Measurements from ENCODE around the gene KIFC1. TPM values are rescaled to one million over a fixed set of nuclear protein-coding genes. Genes with fewer than 3 reads are reported as not detected.

Gene KIFC1
- total and polyA plus RNA-seq, 9 of the 15 experiments (the other 6 are each of a cell fraction or from before 2014, with no cell fraction given): 1.3 to 95.2 (median 76.9) TPM

DNA sequence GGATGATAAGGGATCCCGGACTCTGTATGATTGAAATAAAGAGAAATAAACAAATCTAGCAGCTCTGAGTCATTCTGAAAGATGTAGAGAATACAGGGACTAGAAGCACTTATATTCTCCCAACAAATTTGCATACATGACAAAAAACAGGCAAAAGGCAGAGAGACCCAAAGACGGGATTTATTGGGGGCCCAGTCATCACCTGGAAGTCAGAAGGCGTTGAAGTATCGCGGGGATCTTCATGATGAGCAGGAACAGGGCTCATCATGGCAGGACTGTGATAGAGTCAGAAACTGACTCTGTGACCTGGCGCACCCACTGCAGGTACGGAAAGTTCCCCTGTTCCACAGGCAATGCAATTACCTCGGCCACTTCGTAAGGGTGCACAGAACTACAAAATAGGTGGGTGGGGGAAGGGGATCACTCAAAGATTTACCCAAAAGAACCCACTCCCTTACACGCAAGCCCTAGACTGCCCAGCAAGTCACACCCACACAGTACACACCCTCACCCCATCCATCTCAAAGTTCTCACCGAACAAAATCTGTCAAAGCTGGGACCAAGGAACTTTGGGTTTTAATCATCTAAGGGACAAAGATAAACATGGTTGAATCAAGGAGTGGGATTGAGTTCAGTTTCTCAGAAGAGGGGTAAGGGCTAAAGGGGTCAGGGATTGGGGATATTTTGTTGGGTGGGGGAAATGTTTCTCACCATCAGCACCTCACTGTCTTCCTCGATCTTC is 24.9 kb downstream of the KIFC1 start (continued):
- TF ChIP-seq, protein P1, sequence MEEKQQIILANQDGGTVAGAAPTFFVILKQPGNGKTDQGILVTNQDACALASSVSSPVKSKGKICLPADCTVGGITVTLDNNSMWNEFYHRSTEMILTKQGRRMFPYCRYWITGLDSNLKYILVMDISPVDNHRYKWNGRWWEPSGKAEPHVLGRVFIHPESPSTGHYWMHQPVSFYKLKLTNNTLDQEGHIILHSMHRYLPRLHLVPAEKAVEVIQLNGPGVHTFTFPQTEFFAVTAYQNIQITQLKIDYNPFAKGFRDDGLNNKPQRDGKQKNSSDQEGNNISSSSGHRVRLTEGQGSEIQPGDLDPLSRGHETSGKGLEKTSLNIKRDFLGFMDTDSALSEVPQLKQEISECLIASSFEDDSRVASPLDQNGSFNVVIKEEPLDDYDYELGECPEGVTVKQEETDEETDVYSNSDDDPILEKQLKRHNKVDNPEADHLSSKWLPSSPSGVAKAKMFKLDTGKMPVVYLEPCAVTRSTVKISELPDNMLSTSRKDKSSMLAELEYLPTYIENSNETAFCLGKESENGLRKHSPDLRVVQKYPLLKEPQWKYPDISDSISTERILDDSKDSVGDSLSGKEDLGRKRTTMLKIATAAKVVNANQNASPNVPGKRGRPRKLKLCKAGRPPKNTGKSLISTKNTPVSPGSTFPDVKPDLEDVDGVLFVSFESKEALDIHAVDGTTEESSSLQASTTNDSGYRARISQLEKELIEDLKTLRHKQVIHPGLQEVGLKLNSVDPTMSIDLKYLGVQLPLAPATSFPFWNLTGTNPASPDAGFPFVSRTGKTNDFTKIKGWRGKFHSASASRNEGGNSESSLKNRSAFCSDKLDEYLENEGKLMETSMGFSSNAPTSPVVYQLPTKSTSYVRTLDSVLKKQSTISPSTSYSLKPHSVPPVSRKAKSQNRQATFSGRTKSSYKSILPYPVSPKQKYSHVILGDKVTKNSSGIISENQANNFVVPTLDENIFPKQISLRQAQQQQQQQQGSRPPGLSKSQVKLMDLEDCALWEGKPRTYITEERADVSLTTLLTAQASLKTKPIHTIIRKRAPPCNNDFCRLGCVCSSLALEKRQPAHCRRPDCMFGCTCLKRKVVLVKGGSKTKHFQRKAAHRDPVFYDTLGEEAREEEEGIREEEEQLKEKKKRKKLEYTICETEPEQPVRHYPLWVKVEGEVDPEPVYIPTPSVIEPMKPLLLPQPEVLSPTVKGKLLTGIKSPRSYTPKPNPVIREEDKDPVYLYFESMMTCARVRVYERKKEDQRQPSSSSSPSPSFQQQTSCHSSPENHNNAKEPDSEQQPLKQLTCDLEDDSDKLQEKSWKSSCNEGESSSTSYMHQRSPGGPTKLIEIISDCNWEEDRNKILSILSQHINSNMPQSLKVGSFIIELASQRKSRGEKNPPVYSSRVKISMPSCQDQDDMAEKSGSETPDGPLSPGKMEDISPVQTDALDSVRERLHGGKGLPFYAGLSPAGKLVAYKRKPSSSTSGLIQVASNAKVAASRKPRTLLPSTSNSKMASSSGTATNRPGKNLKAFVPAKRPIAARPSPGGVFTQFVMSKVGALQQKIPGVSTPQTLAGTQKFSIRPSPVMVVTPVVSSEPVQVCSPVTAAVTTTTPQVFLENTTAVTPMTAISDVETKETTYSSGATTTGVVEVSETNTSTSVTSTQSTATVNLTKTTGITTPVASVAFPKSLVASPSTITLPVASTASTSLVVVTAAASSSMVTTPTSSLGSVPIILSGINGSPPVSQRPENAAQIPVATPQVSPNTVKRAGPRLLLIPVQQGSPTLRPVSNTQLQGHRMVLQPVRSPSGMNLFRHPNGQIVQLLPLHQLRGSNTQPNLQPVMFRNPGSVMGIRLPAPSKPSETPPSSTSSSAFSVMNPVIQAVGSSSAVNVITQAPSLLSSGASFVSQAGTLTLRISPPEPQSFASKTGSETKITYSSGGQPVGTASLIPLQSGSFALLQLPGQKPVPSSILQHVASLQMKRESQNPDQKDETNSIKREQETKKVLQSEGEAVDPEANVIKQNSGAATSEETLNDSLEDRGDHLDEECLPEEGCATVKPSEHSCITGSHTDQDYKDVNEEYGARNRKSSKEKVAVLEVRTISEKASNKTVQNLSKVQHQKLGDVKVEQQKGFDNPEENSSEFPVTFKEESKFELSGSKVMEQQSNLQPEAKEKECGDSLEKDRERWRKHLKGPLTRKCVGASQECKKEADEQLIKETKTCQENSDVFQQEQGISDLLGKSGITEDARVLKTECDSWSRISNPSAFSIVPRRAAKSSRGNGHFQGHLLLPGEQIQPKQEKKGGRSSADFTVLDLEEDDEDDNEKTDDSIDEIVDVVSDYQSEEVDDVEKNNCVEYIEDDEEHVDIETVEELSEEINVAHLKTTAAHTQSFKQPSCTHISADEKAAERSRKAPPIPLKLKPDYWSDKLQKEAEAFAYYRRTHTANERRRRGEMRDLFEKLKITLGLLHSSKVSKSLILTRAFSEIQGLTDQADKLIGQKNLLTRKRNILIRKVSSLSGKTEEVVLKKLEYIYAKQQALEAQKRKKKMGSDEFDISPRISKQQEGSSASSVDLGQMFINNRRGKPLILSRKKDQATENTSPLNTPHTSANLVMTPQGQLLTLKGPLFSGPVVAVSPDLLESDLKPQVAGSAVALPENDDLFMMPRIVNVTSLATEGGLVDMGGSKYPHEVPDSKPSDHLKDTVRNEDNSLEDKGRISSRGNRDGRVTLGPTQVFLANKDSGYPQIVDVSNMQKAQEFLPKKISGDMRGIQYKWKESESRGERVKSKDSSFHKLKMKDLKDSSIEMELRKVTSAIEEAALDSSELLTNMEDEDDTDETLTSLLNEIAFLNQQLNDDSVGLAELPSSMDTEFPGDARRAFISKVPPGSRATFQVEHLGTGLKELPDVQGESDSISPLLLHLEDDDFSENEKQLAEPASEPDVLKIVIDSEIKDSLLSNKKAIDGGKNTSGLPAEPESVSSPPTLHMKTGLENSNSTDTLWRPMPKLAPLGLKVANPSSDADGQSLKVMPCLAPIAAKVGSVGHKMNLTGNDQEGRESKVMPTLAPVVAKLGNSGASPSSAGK (IDR thresholded peaks at IDR 0.05): no peak
- TF ChIP-seq CBX5 (IDR thresholded peaks at IDR 0.05; ENCODE audit: borderline replicate concordance, low read depth) (no peak), ZBED1 (IDR thresholded peaks at IDR 0.05) (0 out of 2 replicates have a peak, but pooled peaks have one; percentile 27), MTF1 (CRISPR knock-in tag; IDR thresholded peaks at IDR 0.05; ENCODE audit: borderline replicate concordance) (no peak), TSC22D4 (tag; IDR thresholded peaks at IDR 0.05) (no peak), NFE2 (IDR thresholded peaks at IDR 0.05; ENCODE audit: low read depth) (no peak), TBL1XR1 (IDR thresholded peaks at IDR 0.05; ENCODE audit: low read length in 2 of 2) (no peak), SETDB1 (IDR thresholded peaks at IDR 0.05; ENCODE audit: low read length) (no peak), FOSL1 (tag; conservative IDR thresholded peaks at IDR 0.05) (no peak), ASH1L (IDR thresholded peaks at IDR 0.05; ENCODE audit: borderline replicate concordance, low read depth, partially characterized antibody) (no peak)
- TF ChIP-seq, protein P2, sequence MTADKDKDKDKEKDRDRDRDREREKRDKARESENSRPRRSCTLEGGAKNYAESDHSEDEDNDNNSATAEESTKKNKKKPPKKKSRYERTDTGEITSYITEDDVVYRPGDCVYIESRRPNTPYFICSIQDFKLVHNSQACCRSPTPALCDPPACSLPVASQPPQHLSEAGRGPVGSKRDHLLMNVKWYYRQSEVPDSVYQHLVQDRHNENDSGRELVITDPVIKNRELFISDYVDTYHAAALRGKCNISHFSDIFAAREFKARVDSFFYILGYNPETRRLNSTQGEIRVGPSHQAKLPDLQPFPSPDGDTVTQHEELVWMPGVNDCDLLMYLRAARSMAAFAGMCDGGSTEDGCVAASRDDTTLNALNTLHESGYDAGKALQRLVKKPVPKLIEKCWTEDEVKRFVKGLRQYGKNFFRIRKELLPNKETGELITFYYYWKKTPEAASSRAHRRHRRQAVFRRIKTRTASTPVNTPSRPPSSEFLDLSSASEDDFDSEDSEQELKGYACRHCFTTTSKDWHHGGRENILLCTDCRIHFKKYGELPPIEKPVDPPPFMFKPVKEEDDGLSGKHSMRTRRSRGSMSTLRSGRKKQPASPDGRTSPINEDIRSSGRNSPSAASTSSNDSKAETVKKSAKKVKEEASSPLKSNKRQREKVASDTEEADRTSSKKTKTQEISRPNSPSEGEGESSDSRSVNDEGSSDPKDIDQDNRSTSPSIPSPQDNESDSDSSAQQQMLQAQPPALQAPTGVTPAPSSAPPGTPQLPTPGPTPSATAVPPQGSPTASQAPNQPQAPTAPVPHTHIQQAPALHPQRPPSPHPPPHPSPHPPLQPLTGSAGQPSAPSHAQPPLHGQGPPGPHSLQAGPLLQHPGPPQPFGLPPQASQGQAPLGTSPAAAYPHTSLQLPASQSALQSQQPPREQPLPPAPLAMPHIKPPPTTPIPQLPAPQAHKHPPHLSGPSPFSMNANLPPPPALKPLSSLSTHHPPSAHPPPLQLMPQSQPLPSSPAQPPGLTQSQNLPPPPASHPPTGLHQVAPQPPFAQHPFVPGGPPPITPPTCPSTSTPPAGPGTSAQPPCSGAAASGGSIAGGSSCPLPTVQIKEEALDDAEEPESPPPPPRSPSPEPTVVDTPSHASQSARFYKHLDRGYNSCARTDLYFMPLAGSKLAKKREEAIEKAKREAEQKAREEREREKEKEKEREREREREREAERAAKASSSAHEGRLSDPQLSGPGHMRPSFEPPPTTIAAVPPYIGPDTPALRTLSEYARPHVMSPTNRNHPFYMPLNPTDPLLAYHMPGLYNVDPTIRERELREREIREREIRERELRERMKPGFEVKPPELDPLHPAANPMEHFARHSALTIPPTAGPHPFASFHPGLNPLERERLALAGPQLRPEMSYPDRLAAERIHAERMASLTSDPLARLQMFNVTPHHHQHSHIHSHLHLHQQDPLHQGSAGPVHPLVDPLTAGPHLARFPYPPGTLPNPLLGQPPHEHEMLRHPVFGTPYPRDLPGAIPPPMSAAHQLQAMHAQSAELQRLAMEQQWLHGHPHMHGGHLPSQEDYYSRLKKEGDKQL (CRISPR knock-in tag; IDR thresholded peaks at IDR 0.05; ENCODE audit: borderline replicate concordance): no peak
